ENCODE data around the gene EHMT1.

The EHMT1 gene

GRCh38 chr9:137815256-137816255, 196.8 kb downstream of the EHMT1 start:
- TF ChIP-seq CTCF (conservative IDR thresholded peaks at IDR 0.05; ENCODE audit: low read length): no peak
- no peak overlapping the region for H3K4me3 ChIP-seq (ENCODE audit: low read length)
- DNase-seq (ENCODE audit: low read depth): no peak

- TF ChIP-seq CTCF (conservative IDR thresholded peaks at IDR 0.05; ENCODE audit: low read length): no peak
- DNase-seq (ENCODE audit: low read depth): no peak
- H3K4me3 ChIP-seq (ENCODE audit: low read length): no peak overlapping the region
Observed at GRCh38 chr9:137816531-137817235, 197.9 kb downstream of the EHMT1 start.

- no peak for DNase-seq (ENCODE audit: low read depth)
- no peak overlapping the region for H3K4me3 ChIP-seq (ENCODE audit: low read length)
- no peak for TF ChIP-seq CTCF (conservative IDR thresholded peaks at IDR 0.05; ENCODE audit: low read length)
Observed at GRCh38 chr9:137817236-137818200, 198.7 kb downstream of the EHMT1 start.

GRCh38 chr9:137818286-137818685, 199.5 kb downstream of the EHMT1 start:
- DNase-seq (ENCODE audit: low read depth): no peak
- no peak for TF ChIP-seq CTCF (conservative IDR thresholded peaks at IDR 0.05; ENCODE audit: low read length)
- H3K4me3 ChIP-seq (ENCODE audit: low read length): no peak overlapping the region

GRCh38 chr9:137820161-137820855, 201.5 kb downstream of the EHMT1 start:
- DNase-seq (ENCODE audit: low read depth): peak; percentile 4
- no peak for TF ChIP-seq CTCF (conservative IDR thresholded peaks at IDR 0.05; ENCODE audit: low read length)
- H3K4me3 ChIP-seq (ENCODE audit: low read length): no peak overlapping the region
